ENCODE measurements around the gene COX19. TPM values are rescaled to one million over a fixed set of nuclear protein-coding genes. Genes with fewer than 3 reads are reported as not detected.

Gene COX19
- total and polyA plus RNA-seq, 2 of the 13 experiments (the other 11 are each of a cell fraction or from before 2014, with no cell fraction given): 11.5 to 21.7 TPM

- TF ChIP-seq ZNF503 (CRISPR knock-in tag; IDR thresholded peaks at IDR 0.05) (no peak), ZNF451 (CRISPR knock-in tag; IDR thresholded peaks at IDR 0.05) (no peak), HMGA1 (CRISPR knock-in tag; conservative IDR thresholded peaks at IDR 0.05) (no peak), SRF (IDR thresholded peaks at IDR 0.05; ENCODE audit: low read depth, low read length) (no peak), ZBTB46 (CRISPR knock-in tag; IDR thresholded peaks at IDR 0.05; ENCODE audit: borderline replicate concordance) (no peak), AKAP8 (CRISPR knock-in tag; IDR thresholded peaks at IDR 0.05) (0 out of 2 replicates have a peak, but pooled peaks have one; percentile 56), KDM2A (CRISPR knock-in tag; IDR thresholded peaks at IDR 0.05; ENCODE audit: borderline replicate concordance, low read depth) (no peak), ZKSCAN5 (CRISPR knock-in tag; IDR thresholded peaks at IDR 0.05) (no peak), MED1 (CRISPR knock-in tag; IDR thresholded peaks at IDR 0.05) (0 out of 2 replicates have a peak, but pooled peaks have one; percentile 15), ZNF333 (CRISPR knock-in tag; IDR thresholded peaks at IDR 0.05; ENCODE audit: borderline replicate concordance) (no peak)
- TF ChIP-seq, protein P1, sequence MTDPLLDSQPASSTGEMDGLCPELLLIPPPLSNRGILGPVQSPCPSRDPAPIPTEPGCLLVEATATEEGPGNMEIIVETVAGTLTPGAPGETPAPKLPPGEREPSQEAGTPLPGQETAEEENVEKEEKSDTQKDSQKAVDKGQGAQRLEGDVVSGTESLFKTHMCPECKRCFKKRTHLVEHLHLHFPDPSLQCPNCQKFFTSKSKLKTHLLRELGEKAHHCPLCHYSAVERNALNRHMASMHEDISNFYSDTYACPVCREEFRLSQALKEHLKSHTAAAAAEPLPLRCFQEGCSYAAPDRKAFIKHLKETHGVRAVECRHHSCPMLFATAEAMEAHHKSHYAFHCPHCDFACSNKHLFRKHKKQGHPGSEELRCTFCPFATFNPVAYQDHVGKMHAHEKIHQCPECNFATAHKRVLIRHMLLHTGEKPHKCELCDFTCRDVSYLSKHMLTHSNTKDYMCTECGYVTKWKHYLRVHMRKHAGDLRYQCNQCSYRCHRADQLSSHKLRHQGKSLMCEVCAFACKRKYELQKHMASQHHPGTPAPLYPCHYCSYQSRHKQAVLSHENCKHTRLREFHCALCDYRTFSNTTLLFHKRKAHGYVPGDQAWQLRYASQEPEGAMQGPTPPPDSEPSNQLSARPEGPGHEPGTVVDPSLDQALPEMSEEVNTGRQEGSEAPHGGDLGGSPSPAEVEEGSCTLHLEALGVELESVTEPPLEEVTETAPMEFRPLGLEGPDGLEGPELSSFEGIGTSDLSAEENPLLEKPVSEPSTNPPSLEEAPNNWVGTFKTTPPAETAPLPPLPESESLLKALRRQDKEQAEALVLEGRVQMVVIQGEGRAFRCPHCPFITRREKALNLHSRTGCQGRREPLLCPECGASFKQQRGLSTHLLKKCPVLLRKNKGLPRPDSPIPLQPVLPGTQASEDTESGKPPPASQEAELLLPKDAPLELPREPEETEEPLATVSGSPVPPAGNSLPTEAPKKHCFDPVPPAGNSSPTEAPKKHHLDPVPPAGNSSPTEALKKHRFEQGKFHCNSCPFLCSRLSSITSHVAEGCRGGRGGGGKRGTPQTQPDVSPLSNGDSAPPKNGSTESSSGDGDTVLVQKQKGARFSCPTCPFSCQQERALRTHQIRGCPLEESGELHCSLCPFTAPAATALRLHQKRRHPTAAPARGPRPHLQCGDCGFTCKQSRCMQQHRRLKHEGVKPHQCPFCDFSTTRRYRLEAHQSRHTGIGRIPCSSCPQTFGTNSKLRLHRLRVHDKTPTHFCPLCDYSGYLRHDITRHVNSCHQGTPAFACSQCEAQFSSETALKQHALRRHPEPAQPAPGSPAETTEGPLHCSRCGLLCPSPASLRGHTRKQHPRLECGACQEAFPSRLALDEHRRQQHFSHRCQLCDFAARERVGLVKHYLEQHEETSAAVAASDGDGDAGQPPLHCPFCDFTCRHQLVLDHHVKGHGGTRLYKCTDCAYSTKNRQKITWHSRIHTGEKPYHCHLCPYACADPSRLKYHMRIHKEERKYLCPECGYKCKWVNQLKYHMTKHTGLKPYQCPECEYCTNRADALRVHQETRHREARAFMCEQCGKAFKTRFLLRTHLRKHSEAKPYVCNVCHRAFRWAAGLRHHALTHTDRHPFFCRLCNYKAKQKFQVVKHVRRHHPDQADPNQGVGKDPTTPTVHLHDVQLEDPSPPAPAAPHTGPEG (CRISPR knock-in tag; IDR thresholded peaks at IDR 0.05): no peak
- TF ChIP-seq, protein P2, sequence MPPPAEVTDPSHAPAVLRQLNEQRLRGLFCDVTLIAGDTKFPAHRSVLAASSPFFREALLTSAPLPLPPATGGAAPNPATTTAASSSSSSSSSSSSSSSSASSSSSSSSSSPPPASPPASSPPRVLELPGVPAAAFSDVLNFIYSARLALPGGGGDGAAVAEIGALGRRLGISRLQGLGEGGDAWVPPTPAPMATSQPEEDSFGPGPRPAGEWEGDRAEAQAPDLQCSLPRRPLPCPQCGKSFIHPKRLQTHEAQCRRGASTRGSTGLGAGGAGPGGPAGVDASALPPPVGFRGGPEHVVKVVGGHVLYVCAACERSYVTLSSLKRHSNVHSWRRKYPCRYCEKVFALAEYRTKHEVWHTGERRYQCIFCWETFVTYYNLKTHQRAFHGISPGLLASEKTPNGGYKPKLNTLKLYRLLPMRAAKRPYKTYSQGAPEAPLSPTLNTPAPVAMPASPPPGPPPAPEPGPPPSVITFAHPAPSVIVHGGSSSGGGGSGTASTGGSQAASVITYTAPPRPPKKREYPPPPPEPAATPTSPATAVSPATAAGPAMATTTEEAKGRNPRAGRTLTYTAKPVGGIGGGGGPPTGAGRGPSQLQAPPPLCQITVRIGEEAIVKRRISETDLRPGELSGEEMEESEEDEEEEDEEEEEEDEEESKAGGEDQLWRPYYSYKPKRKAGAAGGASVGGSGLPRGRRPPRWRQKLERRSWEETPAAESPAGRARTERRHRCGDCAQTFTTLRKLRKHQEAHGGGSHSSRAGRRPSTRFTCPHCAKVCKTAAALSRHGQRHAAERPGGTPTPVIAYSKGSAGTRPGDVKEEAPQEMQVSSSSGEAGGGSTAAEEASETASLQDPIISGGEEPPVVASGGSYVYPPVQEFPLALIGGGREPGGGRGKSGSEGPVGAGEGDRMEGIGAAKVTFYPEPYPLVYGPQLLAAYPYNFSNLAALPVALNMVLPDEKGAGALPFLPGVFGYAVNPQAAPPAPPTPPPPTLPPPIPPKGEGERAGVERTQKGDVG (CRISPR knock-in tag; IDR thresholded peaks at IDR 0.05; ENCODE audit: borderline replicate concordance): no peak
- TF ChIP-seq, protein P3, sequence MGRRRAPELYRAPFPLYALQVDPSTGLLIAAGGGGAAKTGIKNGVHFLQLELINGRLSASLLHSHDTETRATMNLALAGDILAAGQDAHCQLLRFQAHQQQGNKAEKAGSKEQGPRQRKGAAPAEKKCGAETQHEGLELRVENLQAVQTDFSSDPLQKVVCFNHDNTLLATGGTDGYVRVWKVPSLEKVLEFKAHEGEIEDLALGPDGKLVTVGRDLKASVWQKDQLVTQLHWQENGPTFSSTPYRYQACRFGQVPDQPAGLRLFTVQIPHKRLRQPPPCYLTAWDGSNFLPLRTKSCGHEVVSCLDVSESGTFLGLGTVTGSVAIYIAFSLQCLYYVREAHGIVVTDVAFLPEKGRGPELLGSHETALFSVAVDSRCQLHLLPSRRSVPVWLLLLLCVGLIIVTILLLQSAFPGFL (CRISPR knock-in tag; IDR thresholded peaks at IDR 0.05): no peak
Measured at GRCh38 chr7:1015196-1016121, 40.1 kb upstream of the COX19 start (continued).
